Measurements from ENCODE around the gene KCNQ1.

- TF ChIP-seq CTCF (IDR thresholded peaks at IDR 0.05): no peak
- TF ChIP-seq POLR2A (IDR thresholded peaks at IDR 0.05): no peak
Observed at GRCh38 chr11:2631161-2631560, 186.4 kb downstream of the KCNQ1 start.
